Fibroblast of skin of left quadriceps (primary cell): ENCODE data around the gene CASP2.
"Not testable (repeated sequence)": the region's sequence is repeated elsewhere in the genome, so short reads cannot be mapped to it uniquely, and the experiment has no call there.

ENCODE experiments used
- DNase-seq, 2 experiments: peaks; one replicate each; pipeline ENCODE4 v3.0.0-alpha.2; 2013; ENCODE audit warnings: low read depth in 2 of 2

CASP2 gene

DNA sequence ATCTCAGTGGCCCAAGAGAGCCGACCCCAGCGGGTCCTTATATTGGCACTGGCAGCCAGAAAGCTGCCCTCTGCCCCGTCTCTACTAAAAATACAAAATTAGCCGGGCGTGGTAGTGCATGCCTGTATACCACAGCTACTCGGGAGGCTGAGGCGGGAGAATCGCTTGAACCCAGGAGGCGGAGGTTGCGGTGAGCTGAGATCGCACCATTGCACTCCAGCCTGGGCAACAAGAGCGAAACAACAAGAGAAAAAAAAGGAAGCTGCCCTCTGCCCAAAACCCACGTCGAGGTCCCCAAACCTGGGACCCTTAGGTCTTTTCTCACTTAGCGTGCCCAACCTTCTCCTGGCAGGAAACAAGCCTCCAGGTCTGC, 24.0 kb upstream of the CASP2 start:
- not testable (repeated sequence) for DNase-seq

DNA sequence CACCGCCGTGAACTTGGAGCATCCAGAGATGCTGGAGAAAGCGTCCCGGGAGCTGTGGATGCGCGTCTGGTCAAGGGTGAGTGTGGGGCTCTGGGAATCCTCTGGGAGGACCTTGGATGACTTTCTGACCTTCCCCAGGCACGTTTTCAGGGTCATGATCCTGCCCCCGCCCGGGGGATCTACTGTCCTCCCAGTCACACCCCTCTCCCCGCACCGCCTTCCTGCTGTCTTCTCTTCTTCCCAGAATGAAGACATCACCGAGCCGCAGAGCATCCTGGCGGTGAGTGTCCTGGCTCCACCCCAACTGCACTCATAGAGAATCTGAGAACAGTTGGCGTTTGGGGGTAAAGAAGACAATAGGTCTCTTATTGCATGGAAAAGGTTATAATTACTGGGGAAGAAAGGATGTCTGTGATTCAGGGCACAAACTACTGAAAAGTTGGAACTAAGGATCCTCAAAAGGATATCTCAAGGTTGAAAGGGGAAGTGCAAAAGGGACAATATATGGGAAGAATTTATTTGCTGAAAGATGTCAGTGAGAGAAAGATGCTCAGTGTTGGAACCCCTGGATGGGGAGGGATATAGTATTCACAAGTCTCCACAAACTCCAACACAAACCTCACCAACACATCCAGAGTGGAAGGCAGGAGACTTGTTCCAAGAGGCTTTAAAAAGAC, 23.0 kb upstream of the CASP2 start:
- no peak for DNase-seq

DNA sequence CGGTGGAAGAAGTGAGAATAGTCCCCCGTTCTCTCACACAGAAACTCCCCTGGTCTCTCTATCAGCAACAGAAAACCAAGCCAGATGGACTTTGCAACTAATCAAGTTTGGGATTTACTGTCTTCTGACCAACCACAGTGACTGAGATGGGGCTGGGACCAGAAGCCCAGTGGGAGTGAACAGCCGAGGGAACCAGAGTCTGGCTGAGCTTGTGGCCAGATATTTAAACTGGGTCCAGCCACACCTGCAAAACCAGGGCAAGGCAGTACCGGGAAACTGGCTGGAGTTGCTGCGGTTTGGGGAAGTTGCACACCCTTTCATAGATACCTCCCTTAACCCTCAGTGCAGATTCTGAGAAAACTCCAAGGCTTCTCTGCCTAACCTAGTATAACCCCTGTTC, 18.9 kb upstream of the CASP2 start:
- no peak for DNase-seq

DNA sequence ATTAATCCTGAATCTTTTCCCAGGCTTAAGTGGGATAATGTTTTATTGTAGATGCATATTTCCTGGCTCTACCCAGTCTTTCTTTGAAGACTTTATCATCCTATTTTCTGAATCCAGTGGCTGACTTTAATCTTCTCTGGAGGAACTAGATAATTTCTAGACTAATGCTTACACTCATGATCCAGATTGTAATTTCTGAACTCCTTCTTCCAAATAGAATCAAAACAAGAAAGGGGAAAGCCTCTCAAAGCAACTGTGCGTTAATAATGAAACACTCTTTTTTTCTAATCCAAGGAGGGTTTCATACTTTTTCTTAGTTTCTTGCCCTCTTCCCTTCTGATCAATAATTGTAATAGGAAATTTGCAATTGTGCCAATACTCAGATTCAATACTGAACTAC, 16.9 kb upstream of the CASP2 start:
- DNase-seq: no peak

DNA sequence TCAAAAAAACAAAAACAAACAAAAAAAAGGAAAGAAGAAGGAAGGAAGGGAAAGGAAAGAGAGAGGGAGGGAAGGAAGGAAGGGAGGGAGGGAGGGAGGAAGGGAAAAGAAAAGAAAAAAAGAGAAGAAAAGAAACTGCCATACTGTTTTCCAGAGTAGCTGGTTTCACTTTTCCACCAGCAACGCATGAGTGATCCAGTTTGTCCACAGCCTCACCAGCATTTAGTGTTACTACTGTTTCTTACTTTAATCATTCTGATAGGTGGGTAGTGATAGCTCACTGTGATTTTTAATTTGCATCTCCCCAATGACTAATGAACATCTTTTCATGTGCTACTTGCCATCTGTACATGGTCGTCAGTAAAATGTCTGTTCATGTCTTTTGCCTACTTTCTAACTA, 15.3 kb upstream of the CASP2 start:
- DNase-seq: no peak

DNA sequence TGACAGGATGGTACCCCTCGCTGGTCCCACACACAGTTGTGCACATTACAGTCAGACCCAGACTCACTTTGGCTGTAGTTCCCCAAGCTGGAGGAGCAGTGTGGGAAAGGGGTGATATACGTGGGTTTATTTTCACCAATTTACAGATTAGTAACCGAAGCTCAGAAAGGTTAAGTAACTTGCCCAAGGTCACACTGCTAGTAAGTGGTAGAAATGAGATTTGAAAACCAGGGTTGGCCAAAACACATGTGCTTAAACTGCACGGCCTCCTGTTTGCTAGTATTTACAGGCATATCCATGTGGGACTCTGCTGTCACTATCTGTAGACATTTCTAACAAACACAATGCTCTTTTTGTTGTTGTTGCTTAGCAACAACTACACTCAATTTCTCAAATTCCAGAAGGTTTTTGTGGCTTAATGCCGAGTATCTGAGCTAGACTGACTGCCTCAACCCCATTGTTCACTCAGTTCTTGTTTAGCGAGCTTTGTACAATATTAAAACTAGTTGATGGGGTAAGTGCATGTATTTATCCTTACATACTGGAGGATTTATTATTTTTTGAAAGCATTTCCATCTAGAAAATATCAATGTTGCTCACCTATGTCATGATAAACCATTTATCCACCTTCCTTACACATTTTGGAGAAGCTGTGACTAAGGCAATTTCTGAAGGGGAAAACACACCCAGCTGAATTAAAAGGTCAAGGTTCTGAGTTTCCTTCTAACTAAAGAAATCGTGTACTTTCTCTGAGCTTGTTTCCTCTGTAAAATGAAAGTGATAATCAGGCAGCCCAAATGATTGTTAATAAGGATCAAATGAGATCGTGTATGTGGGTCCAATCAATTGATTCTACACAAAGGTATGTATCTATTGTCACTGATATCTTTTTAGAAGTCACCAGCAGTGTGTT, 8.7 kb upstream of the CASP2 start:
- peak in 1 of 2 experiments; percentile 15 for DNase-seq

DNA sequence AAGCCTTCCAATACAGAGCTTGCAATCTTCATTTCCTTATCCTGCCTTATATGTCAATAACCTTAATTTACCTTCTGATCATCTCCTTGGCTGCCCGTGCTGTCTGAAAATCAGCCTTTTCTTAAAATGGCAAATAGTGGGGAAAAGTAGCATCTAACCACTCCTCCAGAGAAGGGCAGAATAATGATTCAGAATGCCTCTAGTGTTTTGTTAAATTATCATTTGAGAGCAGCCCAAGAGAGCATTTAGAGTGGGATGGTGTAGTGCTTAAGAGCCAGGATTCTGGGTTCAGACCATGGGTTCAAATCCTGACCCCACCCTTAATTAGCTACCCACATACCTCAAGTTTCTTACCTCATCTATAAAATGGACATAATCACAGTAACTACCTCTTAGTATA, 8.0 kb upstream of the CASP2 start:
- no peak for DNase-seq

DNA sequence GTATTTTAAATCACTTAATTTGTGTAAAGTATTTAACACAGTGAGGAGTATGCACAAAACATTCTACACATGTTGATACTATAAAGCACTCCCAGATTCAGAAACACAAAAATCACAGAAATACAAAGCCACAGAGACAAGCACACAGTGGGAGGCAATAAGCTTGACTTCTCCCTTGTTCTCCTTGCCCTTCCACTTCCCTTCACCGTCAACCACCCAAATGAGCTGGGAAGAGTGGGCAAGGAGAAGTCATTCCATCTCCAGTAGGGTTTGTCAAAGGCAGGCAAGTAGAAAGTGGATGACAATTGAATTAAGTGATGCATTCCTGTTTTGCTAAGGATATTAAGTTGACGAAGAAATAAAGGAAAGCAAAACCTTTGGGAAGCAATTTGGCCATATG, 7.6 kb upstream of the CASP2 start:
- DNase-seq: no peak

DNA sequence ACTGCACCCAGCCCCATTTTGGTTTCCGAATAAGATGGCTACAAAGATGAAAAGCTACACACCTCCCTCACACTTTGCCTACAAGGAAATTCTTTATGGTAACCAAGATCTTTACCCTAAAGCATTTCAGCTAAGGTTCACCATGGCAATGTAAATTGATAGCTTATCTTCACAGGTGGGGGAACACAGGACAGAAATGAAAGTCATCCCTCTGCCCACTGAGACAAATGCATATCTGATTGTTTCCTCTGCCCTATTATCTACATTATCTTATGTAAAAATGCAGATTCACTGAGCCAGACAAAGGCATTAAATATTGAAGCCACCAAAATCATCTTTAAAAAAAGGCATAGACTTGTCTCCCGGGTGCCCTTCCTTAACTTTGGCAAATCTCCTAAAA, 6.6 kb upstream of the CASP2 start:
- DNase-seq: no peak

DNA sequence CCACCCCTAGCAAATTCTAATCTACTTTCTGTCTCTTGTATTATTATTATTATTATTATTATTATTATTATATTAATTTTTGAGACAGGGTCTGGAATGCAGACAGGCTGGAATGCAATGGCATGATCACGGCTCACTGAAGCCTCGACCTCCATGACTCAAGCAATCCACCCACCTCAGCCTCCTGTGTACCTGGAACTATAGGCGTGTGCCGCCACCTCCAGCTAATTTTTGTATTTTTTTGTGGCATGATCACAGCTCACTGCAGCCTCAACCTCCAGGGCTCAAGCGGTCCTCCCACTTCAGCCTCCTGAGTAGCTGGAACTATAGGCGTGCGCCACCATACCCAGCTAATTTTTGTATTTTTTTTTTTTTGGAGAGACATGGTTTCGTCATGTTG, 6.0 kb upstream of the CASP2 start:
- DNase-seq: no peak

DNA sequence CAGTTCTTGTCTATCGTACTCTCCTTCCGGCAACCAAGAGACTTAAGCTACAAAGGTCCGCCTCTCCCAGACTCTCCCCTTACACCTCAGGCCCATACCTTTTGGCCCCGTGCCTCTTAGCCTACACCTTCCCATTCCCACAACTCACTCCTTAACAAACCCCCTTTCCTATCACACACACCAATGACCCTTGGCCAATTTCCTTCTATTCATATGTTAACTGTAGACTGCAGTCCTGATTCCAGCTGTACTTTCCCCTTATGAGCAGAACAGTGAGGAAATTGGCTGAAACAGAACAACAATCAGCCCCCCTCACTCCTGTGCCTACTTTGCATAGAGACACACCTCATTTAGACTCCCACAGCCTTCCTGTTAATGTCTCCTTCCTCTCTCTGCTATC, 4.8 kb upstream of the CASP2 start:
- no peak for DNase-seq

DNA sequence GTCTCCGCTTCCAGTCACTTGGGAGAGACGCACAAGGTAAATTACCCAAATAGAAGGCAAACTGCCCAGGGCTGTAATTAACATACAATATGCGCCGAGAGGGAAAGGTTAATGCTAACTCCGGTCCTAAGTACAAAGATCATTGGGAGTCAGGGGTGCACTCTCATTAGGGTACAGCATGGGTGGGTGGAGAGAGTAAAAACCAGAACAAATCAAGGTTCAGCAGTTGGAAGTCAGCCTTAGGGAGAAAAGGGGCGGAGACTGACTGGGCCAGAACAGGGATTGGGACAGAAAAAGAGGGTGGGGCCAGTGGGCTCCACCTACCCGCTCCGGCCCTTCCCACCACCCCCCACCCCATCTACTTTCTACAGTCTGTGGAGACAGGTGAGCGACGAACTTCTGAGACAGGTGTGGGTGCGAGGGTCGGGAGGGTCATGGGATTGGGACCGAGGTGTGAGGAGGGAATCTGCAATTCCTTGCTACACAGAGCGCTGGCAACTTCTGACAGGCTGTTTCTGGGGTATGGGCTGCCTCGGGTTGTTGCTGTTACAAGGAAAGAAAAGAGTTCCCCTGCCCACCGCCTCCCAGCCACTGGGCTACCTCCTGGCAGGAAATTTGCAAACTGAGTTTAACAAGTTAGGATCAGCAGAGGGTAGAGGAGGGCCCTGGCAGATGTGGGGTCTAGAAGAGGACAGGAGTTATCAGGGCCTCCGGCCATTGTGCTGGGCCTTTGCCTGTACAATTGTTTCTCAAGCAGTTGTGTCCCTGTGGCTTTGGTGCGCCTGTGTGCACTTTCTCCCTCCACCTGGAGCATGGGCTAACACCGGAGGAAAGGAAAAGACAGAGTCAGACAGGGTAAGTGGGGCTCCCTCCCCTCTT, 3.3 kb upstream of the CASP2 start, which contains the start of gene TMEM139:
TSS of gene TMEM139 (plus strand) at position 368 of the 879 bp plus-strand sequence. CDS start 1,000 bp downstream, outside the sequence.
- no peak for DNase-seq

DNA sequence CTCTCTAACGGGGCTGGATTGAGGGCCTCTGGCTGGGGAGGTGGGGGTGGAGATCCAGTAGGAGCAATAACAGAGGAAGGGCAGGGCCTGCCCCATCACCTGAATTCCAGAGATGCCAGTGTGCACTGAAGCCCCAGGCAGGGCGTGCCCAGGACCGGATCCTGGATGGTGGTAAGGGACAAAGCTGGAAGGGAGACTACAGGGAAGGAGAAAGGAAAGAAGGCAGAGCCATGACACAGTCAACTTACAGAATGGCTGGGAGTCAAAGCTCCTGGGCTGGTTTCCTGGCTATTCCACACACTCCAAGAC, 2.7 kb upstream of the CASP2 start:
- DNase-seq: no peak

DNA sequence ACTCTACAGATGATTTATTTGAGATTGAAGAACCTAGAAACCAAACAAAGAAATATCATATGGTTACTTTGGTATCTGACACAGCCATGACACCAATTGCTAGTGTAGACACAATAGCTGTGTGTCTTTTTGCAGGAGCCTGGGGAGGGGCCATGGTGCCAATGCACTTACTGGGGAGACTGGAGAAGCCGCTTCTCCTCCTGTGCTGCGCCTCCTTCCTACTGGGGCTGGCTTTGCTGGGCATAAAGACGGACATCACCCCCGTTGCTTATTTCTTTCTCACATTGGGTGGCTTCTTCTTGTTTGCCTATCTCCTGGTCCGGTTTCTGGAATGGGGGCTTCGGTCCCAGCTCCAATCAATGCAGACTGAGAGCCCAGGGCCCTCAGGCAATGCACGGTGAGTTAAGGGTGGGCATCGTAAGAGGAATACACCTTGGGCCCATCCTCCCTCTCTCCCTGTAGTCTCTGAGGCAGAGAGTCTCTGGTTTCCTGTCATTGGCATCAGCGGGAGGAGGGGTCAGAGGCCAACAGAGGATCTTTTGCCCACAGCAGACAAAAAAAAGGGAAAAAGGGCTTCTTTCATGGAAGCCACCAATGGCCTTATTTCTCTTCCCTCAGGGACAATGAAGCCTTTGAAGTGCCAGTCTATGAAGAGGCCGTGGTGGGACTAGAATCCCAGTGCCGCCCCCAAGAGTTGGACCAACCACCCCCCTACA, 2.2 kb upstream of the CASP2 start:
- DNase-seq: no peak

DNA sequence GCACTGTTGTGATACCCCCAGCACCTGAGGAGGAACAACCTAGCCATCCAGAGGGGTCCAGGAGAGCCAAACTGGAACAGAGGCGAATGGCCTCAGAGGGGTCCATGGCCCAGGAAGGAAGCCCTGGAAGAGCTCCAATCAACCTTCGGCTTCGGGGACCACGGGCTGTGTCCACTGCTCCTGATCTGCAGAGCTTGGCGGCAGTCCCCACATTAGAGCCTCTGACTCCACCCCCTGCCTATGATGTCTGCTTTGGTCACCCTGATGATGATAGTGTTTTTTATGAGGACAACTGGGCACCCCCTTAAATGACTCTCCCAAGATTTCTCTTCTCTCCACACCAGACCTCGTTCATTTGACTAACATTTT, 1.6 kb upstream of the CASP2 start:
- no peak for DNase-seq

DNA sequence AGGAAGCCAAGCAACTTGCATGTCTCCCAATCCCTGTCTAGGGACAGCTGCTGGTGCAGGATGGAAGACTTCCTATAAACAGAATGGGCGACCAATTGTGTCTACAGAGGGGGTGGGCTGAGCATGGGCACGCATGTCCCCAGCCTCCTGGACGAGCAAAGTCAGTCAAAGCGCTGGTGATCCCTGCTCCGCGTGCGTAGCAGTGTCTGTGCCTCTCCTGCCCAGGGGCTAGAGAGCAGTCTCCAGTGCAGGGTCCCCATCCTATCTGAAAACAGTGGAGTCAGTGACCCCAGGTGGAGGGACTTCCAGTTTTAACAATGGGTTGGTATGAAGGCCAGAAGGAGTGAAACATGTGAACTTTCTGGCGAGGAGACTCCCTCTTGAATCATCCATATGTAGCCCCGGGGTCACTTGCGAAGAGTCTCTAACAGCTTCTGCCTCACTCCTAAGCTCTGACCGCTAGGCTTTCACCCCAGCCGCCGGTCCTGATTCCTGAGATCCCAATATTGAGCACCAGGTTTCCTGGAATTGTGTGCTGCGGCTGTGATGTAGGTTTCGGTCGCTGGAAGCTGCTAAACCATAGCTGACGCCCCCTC, 714 bp upstream of the CASP2 start:
- DNase-seq: no peak

DNA sequence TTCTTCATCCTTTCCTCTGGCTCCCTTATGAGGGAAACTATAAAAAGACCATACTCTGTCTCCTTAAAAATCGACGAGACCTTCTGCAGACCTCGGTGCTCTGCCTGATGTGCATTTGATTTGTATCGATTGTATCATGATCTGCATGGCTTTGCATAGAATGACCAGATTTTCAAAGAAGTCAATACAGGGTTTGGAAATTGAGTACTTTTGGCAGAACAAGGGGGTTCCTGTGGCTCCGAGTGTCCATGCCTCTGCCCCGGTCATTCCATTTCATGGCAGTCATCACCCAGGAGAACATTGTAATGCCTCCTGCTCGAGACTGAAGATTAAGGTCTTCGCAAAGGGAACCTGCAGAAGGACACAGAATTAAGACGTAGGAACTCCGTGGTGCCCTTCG, 685 bp downstream of the CASP2 start:
- DNase-seq: no peak

DNA sequence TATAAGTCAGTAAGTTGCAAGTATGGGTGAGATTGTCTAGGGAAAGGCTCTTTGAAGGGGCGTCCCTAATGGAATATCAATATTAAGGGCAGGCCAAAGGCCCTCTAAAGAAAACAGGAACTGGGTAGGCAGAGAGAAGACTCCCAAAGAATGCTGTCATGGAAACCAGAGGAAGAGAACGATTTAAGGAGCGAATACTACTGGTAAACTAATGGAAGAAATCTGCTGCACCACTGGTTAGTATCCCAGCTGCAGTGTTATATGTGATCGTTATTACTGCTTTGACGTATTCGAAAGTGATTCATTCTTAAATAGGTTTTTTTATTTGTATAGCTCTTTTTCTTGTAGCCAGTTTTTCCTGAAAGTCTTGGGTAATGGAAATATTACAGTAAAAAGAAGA, 1.3 kb downstream of the CASP2 start:
- DNase-seq: no peak

DNA sequence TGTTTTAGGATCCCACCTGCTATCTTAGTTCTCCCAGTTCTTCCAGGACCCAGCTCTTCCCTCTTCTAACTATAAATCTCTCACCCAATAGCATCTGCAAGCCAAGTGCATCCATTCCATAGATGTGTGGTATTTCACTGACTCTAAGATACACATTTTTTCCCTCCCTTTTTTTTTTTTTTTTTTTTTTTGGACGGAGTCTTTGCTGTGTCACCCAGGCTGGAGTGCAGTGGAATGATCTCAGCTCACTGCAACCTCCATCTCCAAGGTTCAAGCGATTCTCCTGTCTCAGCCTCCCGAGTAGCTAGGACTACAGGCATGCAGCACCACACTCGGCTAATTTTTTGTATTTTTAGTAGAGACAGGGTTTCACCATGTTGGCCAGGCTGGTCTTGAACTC, 1.7 kb downstream of the CASP2 start:
- DNase-seq: not testable (repeated sequence)

DNA sequence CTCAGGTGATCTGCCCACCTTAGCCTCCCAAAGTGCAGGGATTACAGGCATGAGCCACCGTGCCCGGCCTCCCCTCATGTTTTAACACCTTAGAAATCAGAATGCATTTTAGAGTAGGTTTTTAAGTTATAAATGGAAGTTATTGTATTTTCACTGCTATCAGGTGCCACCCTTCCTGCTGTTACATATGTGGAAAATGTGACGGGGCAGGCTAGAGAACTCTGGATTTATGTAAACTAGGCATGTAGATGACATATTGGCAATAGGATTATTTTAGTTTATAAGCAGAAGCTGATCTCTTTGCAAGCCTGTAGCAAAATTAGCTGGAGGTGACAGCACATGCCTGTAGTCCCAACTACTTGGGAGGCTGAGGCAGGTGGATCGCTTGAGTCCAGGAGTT, 2.1 kb downstream of the CASP2 start:
- DNase-seq: no peak

DNA sequence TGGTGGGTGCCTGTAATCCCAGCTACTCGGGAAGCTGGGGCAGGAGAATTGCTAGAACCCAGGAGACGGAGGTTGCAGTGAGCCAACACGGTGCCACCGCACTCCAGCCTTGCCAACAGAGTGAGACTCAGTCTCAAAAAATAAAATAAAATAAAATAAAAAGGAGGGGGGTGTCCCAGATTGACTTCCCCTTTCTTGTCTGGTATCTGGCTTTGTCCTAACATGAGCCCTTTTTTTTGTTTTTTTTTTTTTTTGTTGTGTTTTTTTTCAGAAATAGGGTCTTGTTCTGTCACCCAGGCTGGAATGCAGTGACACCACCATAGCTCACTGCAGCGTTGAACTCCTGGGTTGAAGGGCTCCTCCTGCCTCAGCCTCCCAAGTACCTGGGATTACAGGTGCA, 4.7 kb downstream of the CASP2 start:
- no peak for DNase-seq
